Stomach (tissue), 4 donors: ENCODE results near the gene SLAMF1.

Source experiments
- CTCF ChIP-seq, 7 experiments: fragments of 450-650 bp in 4 of 7; fragments of 200-600 bp in 3 of 7; sonication (generic) in 3 of 7; IDR thresholded peaks; one replicate each; pipeline ENCODE4 v1.5.1; 2016 to 2019; ENCODE audit warnings: antibody characterized with exemption in 7 of 7, control low read depth in 2 of 7, mild to moderate bottlenecking in 1 of 7
- EP300 ChIP-seq: sonication (generic); formaldehyde crosslinking; IDR thresholded peaks from one replicate; pipeline ENCODE4 v1.6.1; 2017; ENCODE audit warnings: antibody characterized with exemption
- POLR2A ChIP-seq, 4 donors: fragments of 450-650 bp; IDR thresholded peaks; one replicate each; pipeline ENCODE4 v1.6.1; 2016; ENCODE audit warnings: antibody characterized with exemption in 4 of 4, control low read depth in 2 of 4, mild to moderate bottlenecking in 1 of 4, moderate library complexity in 1 of 4

- no peak for TF ChIP-seq CTCF (IDR thresholded peaks at IDR 0.05)
- no peak for TF ChIP-seq POLR2A (IDR thresholded peaks at IDR 0.05)
- no peak for TF ChIP-seq EP300
Measured at GRCh38 chr1:160656737-160657136, 9.9 kb upstream of the SLAMF1 start.
